ENCODE results near the gene DYNC1LI2. TPM values are rescaled to one million over a fixed set of nuclear protein-coding genes. Genes with fewer than 3 reads are reported as not detected.

The DYNC1LI2 gene
- total and polyA plus RNA-seq, 2 of the 8 experiments (the other 6 are each of a cell fraction or from before 2014, with no cell fraction given) = 35.0 to 70.8 TPM

DNA sequence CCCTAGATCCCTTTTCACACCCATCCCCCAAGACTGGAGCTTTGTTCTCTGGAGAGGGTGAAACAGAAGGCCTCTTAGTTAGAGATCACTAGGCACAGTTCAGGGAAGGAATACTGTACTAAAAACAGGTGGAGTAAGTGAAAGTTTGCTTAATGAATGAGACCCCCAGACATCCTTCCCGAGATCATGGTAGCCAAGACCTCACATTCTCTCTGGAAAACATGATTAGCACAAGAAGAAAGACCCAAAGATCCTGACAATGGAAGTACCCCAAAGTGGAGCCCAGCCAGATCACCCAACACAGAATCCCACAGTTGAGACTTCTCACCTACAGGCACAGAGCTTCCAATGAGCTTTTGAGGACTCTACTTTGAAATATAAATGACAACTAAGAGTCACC, 51.5 kb downstream of the DYNC1LI2 start:
- 69% methylated on average over 1 of the region's 1 CpG; no CpG with 5 or more reads in 1 of the 2 experiments for WGBS, 2 experiments (ENCODE audit: extremely low coverage in 1 of 2, insufficient coverage in 1 of 2, insufficient read length in 1 of 2, insufficient replicate concordance in 2 of 2, low coverage in 1 of 2, low lambda C conversion rate in 2 of 2, missing lambda C conversion rate in 1 of 2)
- CTCF ChIA-PET (ENCODE audit: partially characterized antibody) = interaction anchor here (0.6 to 1.6 kb wide), 7 partner anchors 22 to 285 kb away, joined by 3 to 5 read pairs (median 3); no protein-coding TSS in a partner anchor
- TF ChIP-seq TEAD4 (IDR thresholded peaks at IDR 0.05; ENCODE audit: low read depth, low read length) (no peak), GTF2F1 (IDR thresholded peaks at IDR 0.05; ENCODE audit: borderline replicate concordance, low read depth, low read length) (no peak), ZNF274 (IDR thresholded peaks at IDR 0.05; ENCODE audit: borderline replicate concordance, extremely low read depth, low read length) (no peak), BCL11A (IDR thresholded peaks at IDR 0.05; ENCODE audit: low read depth in 2 of 2, low read length in 2 of 2) (no peak), SIX5 (IDR thresholded peaks at IDR 0.05; ENCODE audit: low read depth, low read length) (no peak), BRCA1 (IDR thresholded peaks at IDR 0.05; ENCODE audit: low read depth, low read length) (no peak), SP2 (IDR thresholded peaks at IDR 0.05; ENCODE audit: low read length) (no peak), KDM1A (IDR thresholded peaks at IDR 0.05; ENCODE audit: borderline replicate concordance, low read length) (no peak), CREB1 (IDR thresholded peaks at IDR 0.05) (no peak), PHF8 (conservative IDR thresholded peaks at IDR 0.05; ENCODE audit: low read depth, low read length) (no peak), BACH1 (IDR thresholded peaks at IDR 0.05; ENCODE audit: low read length) (no peak), SRF (IDR thresholded peaks at IDR 0.05; ENCODE audit: low read depth, low read length) (no peak), HDAC2 (IDR thresholded peaks at IDR 0.05; ENCODE audit: borderline replicate concordance in 1 of 2, low read depth in 2 of 2, low read length in 2 of 2) (no peak), EP300 (IDR thresholded peaks at IDR 0.05; ENCODE audit: borderline replicate concordance in 1 of 2, low read depth in 2 of 2, low read length in 2 of 2) (no peak), CHD1 (IDR thresholded peaks at IDR 0.05; ENCODE audit: low read depth, low read length) (no peak)

More for the DNA sequence above, 51.5 kb downstream of the DYNC1LI2 start:
- Histone ChIP-seq H3K79me1 (ENCODE audit: low read depth, low read length) (peaks cover 6% of the 10 kb centered on the region; the same call in 1 of the 2 replicates), H3K79me2 (ENCODE audit: control insufficient read depth in 1 of 2, insufficient read depth in 2 of 2, low read length in 2 of 2) (peaks cover 0 to 10% of the 10 kb centered on the region in 2 experiments; a peak in 1 of 4 replicates), H4K91ac (replicated peaks; ENCODE audit: insufficient read length, low read length) (no peak overlapping the region), H3K27ac (ENCODE audit: low read depth, low read length) (no peak overlapping the region), H4K20me1 (replicated peaks in 1 of 2; ENCODE audit: control insufficient read depth in 1 of 2, insufficient read depth in 2 of 2, low read length in 2 of 2) (peaks cover 0 to 6% of the 10 kb centered on the region in 2 experiments), H3K36me3 (ENCODE audit: control insufficient read depth in 2 of 4, insufficient read depth in 4 of 4, low read length in 3 of 4) (no peaks in the 10 kb centered on the region), H3K4ac (replicated peaks; ENCODE audit: insufficient read length, low read depth, low read length) (no peak overlapping the region), H3K23ac (ENCODE audit: insufficient read length) (no peak overlapping the region), H2BK5ac (ENCODE audit: low read depth, low read length) (no peak overlapping the region), H3K18ac (ENCODE audit: extremely low read depth, low read length) (no peak overlapping the region), H3K4me2 (ENCODE audit: insufficient read depth in 1 of 2, low read depth in 2 of 2, low read length in 2 of 2) (no peak overlapping the region), H3K56ac (replicated peaks; ENCODE audit: insufficient read length, low read depth, low read length) (no peak overlapping the region), H3K4me1 (replicated peaks in 1 of 4; ENCODE audit: control insufficient read depth in 3 of 4, insufficient read depth in 4 of 4, low read length in 3 of 4) (peaks cover 1 to 7% (median 7%) of the 10 kb centered on the region in 4 experiments; a peak in 6 of 7 replicates), H3K9ac (replicated peaks in 1 of 4; ENCODE audit: extremely low read depth in 1 of 4, low read depth in 3 of 4, low read length in 3 of 4) (no peak overlapping the region), H2AK5ac (ENCODE audit: low read depth, low read length) (no peak overlapping the region), H2BK120ac (replicated peaks; ENCODE audit: low read depth, low read length) (no peak overlapping the region), H2BK15ac (ENCODE audit: low read length) (no peak overlapping the region), H3K4me3 (ENCODE audit: extremely low read depth in 1 of 4, insufficient read depth in 2 of 4, low read depth in 3 of 4, low read length in 4 of 4) (no peak overlapping the region), H4K5ac (ENCODE audit: insufficient read length, low read depth, low read length) (no peak overlapping the region), H4K8ac (ENCODE audit: extremely low read depth, insufficient read depth, low read length) (no peak overlapping the region), H3K14ac (ENCODE audit: insufficient read length) (no peak overlapping the region), H2BK12ac (ENCODE audit: low read depth, low read length) (no peak overlapping the region), H3K9me3 (ENCODE audit: insufficient read depth in 2 of 2, low read depth in 1 of 2, low read length in 1 of 2) (no peaks in the 10 kb centered on the region), H2BK20ac (ENCODE audit: low read length) (no peak overlapping the region), H3K27me3 (replicated peaks in 1 of 4; ENCODE audit: control insufficient read depth in 3 of 4, extremely low read depth in 1 of 4, insufficient read depth in 3 of 4, low read length in 3 of 4) (peaks cover 0 to 1% (median 0%) of the 10 kb centered on the region in 4 experiments; a peak in 1 of 7 replicates), H3K23me2 (ENCODE audit: low read depth, low read length) (peaks cover 12% of the 10 kb centered on the region; the same call in 1 of the 2 replicates), H2AFZ (ENCODE audit: low read length) (peak overlapping the region; percentile 6; the same call in 1 of the 2 replicates)
- POLR2A ChIA-PET (ENCODE audit: partially characterized antibody) = interaction anchor here (0.9 to 1.8 kb wide), 3 partner anchors 10 to 13 kb away, joined by 3 to 8 read pairs (median 7); no protein-coding TSS in a partner anchor
- no peak for FAIRE-seq
- no peak for DNase-seq (ENCODE audit: low read depth in 1 of 2, low spot score in 2 of 2)
